Measurements from ENCODE around the gene LASP1.

LASP1 gene

DNA sequence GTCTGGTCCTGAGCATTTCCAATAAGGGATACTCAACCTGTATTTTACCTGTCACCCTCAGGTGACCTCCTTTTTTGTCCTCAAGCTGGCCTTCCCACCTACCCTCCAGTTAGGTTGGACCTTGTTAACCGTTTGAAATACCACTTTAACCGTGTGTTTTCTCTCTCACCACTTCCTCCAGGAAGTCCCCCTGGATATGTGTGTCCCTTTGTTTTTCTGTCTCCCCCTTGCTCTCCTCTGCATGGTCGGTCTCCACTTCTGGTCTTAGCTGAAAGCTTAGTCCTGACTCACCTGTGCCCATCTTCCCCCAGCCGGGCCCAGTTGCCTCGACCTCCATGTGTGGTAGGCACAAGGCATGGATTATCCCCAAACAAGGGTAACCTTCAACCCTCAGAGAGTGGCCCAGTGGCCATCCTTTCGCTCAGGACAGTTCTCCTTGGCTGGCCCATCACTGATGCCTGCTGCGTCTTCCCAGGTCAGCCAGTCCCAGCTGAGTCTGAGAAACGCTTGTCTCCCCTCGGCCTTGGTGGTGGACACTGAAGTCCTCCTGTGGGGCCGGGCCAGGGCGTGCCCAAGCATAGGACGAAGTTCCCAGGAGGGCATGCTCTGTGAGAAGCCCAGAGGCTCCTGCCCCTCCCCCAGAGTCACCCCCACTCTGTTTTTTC, 20.0 kb downstream of the LASP1 start:
- no peak for DNase-seq

DNA sequence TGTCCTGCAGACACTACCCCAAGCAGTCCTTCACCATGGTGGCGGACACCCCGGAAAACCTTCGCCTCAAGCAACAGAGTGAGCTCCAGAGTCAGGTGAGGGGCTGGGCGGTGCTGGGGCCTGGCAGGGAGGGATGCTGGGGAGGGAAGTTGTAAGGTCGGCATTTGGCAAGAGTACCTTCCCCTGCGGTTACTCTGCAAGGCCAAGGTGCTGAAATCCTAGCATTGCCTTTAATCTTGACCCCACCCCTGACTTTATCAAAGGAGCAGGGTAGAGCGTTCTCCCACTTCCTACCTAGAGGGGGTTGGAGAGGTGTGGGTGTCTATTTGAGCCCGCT, 20.5 kb downstream of the LASP1 start:
- DNase-seq, result no peak

DNA sequence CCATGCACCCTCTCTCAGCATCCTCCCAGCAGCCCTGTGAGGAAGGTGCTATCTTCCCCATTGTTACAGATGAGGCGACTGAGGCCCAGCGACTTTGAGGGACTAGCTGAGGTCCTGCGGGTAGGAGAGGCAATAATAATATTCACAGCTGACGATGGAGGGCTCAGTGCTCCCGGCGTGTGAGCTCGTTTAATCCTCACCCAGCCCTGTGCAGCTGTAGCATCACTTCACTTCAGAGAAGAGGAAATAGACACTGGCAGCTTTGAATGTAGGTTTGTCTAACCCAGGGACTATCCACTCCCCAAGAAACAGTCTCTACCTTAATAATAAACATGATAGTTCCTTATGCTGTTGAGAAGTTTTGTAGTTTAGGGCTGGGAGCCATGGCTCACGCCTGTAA, 21.6 kb downstream of the LASP1 start:
- DNase-seq, result no peak

DNA sequence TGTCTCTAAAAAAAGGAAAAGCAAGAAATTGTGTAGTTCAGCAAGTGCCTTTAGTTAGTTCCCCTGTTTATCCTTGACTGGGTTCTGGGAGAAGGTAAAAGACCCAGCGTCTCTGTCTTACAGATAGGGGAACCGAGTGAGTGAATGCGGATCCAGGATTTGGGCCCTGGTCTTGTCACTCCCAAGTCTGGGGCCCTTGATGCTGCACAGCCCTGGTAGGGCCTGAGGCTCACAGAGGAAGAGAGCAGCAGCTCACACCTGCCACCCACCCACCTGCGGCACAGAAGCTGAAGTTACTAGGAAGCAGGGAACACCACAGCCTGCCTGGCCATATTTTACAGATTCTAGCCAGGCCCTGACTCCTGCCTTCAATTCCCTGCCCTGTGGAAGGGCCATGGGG, 22.2 kb downstream of the LASP1 start:
- DNase-seq, result no peak

DNA sequence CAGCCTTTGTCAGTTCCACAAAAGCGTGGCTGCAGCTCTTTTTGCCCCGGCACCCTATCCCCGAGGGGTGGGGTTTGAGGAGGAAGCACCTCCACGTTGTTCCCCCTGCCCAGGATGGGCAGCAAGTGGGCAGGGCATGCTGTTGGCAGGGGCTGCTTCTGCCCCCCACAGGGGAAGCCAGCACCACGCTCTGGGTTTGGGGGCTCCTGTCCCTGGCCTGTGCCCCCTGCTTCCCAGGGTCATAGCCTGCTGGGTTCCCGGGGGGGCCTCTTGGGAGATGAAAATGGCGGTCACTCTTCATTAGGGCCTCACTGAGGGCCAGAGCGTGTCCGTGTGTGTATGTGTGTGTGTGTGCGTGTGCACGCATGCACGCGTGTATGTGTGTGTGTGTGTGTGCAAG, 22.8 kb downstream of the LASP1 start:
- no peak for DNase-seq

DNA sequence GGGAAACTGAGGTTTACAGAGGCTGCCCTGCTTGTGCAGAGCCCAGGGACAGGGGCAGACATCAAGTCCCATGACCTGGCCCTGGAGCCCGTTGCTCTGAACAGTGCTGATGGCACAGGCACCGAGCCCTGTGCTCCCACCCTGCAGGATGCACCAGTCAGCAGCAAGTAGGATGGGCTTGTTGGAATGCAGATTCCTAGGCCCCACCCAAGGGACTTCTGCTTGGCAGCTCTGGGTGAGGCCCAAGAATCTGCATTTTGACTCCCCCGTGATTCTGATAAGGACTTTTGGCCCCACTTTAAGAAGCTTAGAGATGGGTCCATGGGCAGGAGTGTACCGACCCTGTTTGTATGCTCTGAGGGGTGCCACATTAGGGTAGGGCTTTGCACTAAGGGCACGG, 23.3 kb downstream of the LASP1 start:
- no peak for DNase-seq

DNA sequence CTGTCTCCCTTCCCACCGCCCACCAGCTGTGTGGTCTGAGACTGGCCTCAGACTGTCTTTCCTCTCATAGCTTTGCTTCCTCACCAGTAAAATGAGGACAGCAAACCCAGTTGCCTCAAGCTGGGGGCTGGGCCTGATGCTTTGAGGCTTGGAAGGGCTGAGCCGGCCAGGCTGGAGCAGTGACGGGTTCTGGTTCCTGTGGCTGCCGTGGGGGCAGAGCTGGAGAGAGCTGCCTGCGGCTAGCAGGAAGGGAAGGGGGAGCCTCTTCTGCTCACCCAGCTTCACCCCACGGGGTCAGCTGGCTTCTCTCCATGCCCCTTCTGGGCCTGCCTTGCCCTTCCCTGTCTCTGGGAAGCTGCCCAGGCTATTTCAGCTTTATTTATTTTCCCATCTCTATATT, 23.7 kb downstream of the LASP1 start:
- no peak for DNase-seq

GRCh38 chr17:38894276-38894675, 24.4 kb downstream of the LASP1 start:
- no peak for DNase-seq

DNA sequence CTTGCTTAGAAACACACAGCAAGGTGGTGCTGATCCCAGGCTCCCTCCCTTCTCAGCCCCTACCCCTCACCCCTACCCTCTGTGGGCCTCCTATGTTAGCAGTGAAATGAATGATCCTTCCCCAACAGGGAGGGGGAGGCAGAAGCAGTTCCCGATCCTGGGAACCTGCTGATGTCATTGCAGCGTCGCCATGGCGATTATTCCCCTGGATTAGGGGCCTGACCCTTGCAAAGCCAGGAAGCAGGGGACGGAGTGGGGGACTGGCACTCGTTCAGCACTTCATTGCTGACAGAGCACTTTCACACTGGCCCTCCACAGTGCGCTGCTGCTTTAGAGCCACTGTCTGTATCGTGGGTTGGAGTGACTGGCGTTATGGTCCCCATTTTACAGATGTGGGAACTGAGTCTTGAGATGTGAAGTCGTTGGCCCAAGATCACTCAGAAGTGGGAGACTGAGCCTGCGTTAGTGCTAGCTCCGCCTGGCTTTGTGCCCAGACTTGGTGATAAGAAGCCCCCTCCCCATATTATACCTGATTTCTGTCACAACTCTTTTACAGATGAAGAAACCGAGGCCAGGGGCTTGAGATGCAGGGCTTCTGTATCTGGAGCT, 26.6 kb downstream of the LASP1 start:
- DNase-seq, result no peak

- no peak for DNase-seq
Measured at GRCh38 chr17:38897176-38897575, 27.3 kb downstream of the LASP1 start.

DNA sequence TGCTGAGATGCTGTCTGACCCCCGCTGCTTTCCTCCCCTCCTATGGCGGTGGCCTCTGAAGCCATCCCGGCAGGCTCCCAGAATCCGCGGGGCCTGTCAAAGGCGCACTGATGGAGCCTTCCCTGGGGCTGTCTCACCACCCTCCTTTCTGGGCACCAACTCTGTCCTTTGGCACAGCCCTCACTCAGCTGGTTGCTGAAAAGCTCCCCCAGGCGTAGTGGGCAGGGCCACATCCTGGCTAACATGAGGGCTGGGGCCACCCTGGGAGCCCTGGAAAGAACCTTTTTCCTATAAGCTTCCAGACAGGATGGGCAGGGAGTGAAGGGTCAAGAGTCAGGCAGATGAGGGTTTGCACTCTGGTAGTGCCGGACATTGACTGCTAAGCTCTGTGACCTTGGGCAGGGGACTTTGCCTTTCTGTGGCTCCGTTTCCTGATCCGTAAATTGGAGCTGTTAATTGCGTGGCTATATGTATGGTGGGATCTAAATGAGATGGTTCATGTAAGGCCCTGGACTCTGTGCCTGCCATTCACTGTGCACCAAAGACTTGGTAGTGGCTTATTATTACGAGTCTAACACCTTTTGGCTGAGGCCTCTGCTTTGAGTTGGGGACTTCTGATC, 27.9 kb downstream of the LASP1 start:
- DNase-seq, result no peak

GRCh38 chr17:38898291-38898679, 28.4 kb downstream of the LASP1 start:
- DNase-seq, result no peak

DNA sequence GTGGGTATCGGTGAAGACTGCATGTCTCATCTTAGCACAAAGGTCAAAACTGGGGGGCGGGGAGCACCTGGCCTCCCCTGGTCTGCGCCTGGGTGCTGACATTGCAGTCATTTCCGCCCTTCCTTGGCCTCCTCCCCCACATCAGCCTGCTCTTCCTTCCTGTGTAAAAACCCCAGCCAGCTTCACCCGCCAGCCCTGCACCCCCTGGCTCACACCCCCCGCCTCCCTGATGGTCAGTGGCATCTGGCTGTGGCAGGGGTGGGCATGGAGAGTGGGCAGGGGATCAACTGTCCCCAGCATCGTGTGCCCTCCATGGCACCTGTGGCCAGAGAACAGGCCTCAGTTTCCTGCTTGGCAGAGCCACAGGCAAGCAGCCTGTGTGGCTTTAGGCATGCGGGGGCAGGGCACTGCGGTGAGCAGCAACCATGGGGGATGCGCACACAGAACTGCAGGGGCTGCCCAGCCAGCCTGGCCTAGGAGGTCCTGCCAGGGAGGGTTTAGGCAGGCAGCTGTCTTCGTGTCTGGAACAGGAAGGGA, 29.0 kb downstream of the LASP1 start:
- no peak for DNase-seq

- no peak for DNase-seq
Measured at GRCh38 chr17:38899421-38899820, 29.6 kb downstream of the LASP1 start.

DNA sequence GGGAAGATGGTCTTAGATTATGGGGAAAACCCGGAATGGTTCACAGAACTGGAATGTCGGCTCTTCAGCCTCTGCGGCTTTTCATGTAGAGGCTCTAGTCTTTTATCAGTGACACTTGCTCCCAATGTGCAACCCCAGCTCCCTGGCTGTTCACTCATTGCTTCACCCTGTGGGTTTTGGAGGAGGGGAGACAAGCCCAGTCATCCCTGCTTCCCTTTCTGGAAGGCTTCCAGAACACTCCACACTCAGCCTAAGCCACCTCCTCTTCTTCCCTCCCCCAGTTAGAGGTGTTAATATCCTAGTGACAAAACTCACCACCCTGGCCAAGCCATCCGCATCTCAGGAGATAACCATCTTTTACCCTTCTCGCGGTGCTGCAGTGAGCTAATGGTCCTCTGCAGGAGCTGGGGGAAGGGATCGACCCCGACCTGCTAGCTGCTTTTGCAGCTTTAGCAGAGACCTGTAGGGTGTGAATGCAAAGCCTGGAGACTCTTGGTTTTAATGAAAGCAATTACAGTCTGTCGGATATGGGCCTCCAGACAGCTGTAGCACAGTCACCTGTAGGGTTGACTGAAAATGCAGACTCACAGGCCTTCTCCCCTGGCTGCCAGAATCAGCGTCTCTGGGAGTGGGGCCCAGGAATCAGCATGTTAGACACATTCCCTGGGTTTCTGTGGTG, 31.3 kb downstream of the LASP1 start:
- peak; percentile 77 for DNase-seq

DNA sequence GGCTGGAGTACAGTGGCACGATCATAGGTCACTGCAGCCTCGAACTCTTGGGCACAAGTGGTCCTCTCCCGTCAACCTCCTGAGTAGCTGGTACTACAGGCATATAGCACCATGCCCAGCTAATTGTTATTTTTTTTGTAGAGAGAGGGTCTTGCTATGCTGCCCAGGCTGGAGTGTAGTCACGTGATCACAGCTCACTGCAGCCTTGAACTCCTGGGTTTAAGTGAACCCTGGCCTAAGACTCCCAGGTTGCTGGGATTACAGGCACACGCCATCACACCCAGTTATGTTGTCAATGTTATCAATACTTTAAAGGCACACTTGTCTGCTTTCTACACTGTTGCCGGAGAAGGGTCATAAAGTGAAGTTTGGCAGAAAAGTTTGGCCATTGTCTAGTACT, 33.5 kb downstream of the LASP1 start:
- no peak for DNase-seq

GRCh38 chr17:38904892-38905291, 35.0 kb downstream of the LASP1 start:
- no peak for DNase-seq

GRCh38 chr17:38905375-38905774, 35.5 kb downstream of the LASP1 start:
- DNase-seq, result no peak

DNA sequence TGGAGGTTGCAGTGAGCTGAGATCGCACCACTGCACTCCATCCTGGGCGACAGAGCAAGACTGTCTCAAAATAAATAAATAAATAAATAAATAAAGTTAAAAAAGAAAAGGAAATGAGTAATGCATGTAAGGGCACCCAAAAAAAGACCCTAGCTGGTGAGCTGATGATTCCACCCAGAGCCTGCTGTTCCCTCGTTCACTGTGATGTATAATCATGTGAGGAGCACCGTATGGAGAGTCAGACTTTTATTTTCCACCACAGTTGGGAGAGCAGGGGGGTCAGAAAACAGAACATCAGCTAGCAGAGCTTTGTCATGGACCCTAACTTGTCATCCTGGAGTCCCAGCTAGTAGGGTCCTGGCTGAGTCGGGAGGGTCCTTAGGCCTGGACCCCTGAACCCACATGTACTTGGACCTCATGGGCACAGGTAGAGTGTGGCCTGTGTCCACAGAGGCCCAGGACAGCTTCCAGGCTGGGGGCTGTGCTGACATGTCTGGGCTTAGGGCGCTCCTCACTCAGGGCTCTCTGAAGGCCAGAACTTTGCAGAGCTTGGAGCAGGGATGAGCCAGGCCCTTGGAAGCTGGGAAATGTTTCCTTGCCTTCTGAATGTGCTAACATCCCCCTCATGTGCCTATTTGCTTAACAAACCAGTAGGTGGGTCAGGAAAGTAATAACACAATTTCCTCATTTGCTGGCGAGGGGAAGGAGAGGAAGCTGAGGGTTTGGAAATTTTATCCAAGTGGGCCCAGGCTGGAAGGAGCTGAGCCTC, 36.8 kb downstream of the LASP1 start:
- no peak for DNase-seq

DNA sequence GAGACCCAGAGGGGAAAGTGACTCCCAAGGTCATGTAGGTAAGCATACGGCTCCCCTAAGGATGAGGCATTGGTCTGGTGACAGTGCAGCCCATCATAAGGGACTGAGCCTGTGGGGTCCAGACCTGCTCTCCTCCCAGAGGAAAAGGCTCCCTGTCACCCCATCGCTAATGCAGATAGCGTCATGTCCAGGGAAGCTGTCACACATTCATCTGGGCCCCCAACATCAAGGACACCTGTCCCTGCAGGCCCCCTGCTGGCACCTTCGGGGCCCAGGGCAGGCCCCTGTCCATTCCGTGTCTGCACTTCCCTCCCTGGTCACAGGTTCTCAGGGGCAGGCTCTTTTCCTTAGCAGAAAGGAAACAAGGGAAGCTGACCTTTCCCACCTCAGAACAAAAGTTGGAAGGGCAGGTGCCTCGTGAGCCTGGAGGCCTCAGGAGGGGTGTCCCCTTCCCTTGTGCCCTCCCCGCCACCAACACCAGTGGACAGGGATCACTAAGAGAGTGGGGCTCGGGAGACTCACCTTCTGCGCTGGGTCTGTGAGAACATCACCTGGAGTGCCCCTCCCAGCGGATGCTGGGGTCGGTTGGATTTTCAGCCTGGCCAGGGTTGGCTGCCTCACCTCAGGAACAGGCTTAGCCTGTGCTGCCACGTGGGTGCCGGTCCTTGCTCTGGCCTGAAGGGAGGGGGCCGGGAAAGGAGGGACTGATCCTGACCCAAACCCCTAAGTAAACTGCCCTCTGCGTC, 38.2 kb downstream of the LASP1 start:
- no peak for DNase-seq

- DNase-seq, result no peak
Measured at GRCh38 chr17:38908676-38909181, 38.9 kb downstream of the LASP1 start.

- no peak for DNase-seq
Measured at GRCh38 chr17:38910325-38910724, 40.5 kb downstream of the LASP1 start.

Data from SIG-M5 (cell line).